Calu3 (cell line): ENCODE data around the gene HNRNPUL1. TPM values are rescaled to one million over a fixed set of nuclear protein-coding genes. Genes with fewer than 3 reads are reported as not detected.

Experiments used
- BruUV-seq: library from RNA; stranded (reverse); fragments of 400-500 nt; replicated peaks from 2 replicates; lab custom pipeline; 2021; lab: Mats Ljungman, UMichigan
- CTCF ChIA-PET: fragments of 300-600 bp; sonication (Branson Sonifier 250); formaldehyde crosslinking; loops from one replicate; lab custom pipeline; 2022; ENCODE audit warnings: antibody characterized with exemption; lab: Charles Lee
- DNase-seq: peaks from one replicate; pipeline ENCODE4 v3.0.0; 2022
- H3K27ac Mint-ChIP-seq: one replicate; pipeline ENCODE4 v1.8.0; 2022; ENCODE audit warnings: mixed read lengths; ENCODE audit not compliant: unreplicated experiment
- H3K27me3 Mint-ChIP-seq: one replicate; pipeline ENCODE4 v1.8.0; 2022; ENCODE audit warnings: mixed read lengths; ENCODE audit not compliant: unreplicated experiment
- H3K36me3 Mint-ChIP-seq: one replicate; pipeline ENCODE4 v1.8.0; 2022; ENCODE audit warnings: mild to moderate bottlenecking, moderate library complexity, mixed read lengths; ENCODE audit not compliant: insufficient read depth, unreplicated experiment
- H3K4me1 Mint-ChIP-seq: one replicate; pipeline ENCODE4 v1.8.0; 2022; ENCODE audit warnings: mild to moderate bottlenecking, low read depth, mixed read lengths; ENCODE audit not compliant: unreplicated experiment
- H3K4me3 Mint-ChIP-seq: one replicate; pipeline ENCODE4 v1.8.0; 2022; ENCODE audit warnings: mild to moderate bottlenecking, low read depth, moderate library complexity, mixed read lengths; ENCODE audit not compliant: unreplicated experiment
- H3K9me3 Mint-ChIP-seq: one replicate; pipeline ENCODE4 v1.8.0; 2022; ENCODE audit warnings: low read depth, mixed read lengths; ENCODE audit not compliant: unreplicated experiment
- intact Hi-C: fragments of 100-400 bp; cut with micrococcal nuclease; formaldehyde crosslinking; loops from one replicate; pipeline ENCODE4 v1.10.0; 2022; ENCODE audit not compliant: unreplicated experiment
- total RNA-seq: library from RNA; stranded (reverse); gene quantifications from 2 replicates; pipeline ENCODE4 v1.2.3, GENCODE V29; 2022
- TF ChIP-seq, protein P1 (sequence below): fragments of 200-600 bp; IDR thresholded peaks from one replicate; pipeline ENCODE4 v1.8.0; 2022; ENCODE audit warnings: antibody characterized with exemption; ENCODE audit not compliant: unreplicated experiment

Gene HNRNPUL1
- total RNA-seq, 1 experiment from 2014 or later, result 370 TPM

DNA sequence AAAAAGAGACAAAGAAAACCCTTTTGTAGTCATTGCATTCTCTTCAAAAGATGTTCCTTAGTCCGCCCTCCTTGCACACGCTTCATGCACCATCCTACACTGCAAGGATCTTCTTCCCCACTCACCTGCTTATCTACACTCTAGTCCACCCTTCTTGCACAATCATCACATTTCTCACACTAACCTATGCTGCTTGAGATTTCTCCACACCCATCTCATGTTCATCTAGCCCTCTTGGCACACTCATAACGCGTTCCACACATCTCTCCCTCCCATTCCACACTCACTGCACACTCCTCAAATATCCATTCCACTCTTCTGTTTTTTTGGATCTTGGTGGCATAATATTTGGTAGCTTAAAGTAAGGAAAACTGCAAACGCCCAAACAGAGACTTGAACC is 22.3 kb upstream of the HNRNPUL1 start:
- DNase-seq, result no peak
- CTCF ChIA-PET, result interaction anchor here (0.6 kb wide), 1 partner anchor 579 kb away, joined by 3 read pairs; no protein-coding TSS in a partner anchor
- Mint-ChIP-seq H3K4me3 (no peak overlapping the region), H3K4me1 (no peaks in the 10 kb centered on the region), H3K36me3 (peaks cover 36% of the 10 kb centered on the region), H3K27me3 (no peaks in the 10 kb centered on the region), H3K9me3 (no peaks in the 10 kb centered on the region), H3K27ac (no peak overlapping the region)
- TF ChIP-seq, protein P1, sequence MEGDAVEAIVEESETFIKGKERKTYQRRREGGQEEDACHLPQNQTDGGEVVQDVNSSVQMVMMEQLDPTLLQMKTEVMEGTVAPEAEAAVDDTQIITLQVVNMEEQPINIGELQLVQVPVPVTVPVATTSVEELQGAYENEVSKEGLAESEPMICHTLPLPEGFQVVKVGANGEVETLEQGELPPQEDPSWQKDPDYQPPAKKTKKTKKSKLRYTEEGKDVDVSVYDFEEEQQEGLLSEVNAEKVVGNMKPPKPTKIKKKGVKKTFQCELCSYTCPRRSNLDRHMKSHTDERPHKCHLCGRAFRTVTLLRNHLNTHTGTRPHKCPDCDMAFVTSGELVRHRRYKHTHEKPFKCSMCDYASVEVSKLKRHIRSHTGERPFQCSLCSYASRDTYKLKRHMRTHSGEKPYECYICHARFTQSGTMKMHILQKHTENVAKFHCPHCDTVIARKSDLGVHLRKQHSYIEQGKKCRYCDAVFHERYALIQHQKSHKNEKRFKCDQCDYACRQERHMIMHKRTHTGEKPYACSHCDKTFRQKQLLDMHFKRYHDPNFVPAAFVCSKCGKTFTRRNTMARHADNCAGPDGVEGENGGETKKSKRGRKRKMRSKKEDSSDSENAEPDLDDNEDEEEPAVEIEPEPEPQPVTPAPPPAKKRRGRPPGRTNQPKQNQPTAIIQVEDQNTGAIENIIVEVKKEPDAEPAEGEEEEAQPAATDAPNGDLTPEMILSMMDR, result no peak
- no TSS peak for BruUV-seq
- intact Hi-C loops, result no loop called here

DNA sequence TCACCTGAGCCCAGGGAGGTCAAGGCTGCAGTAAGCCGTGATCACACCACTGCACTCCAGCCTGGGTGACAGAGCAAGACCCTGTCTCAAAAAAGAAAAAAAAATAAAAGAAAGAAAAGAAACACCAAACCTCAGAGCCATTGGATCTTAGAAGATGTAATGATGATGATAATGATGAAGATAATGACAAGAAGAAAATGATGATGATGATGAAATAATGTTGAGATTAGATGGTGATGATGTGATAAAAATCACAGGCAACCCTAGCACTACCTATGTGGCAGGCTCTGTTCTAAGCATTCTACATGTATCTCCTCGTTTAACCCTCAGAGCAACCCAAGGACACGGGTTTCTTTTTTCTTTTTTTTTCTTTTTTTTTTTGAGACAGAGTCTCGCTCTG is 20.1 kb upstream of the HNRNPUL1 start:
- H3K4me1 Mint-ChIP-seq, result no peaks in the 10 kb centered on the region
- H3K27ac Mint-ChIP-seq, result no peak overlapping the region
- H3K36me3 Mint-ChIP-seq, result peaks cover 39% of the 10 kb centered on the region
- no TSS peak for BruUV-seq
- no peak overlapping the region for H3K4me3 Mint-ChIP-seq
- no peak for DNase-seq
- intact Hi-C loops, result no loop called here
- H3K9me3 Mint-ChIP-seq, result no peaks in the 10 kb centered on the region
- TF ChIP-seq, protein P1, result no peak
- CTCF ChIA-PET, result no interaction called here
- no peaks in the 10 kb centered on the region for H3K27me3 Mint-ChIP-seq

DNA sequence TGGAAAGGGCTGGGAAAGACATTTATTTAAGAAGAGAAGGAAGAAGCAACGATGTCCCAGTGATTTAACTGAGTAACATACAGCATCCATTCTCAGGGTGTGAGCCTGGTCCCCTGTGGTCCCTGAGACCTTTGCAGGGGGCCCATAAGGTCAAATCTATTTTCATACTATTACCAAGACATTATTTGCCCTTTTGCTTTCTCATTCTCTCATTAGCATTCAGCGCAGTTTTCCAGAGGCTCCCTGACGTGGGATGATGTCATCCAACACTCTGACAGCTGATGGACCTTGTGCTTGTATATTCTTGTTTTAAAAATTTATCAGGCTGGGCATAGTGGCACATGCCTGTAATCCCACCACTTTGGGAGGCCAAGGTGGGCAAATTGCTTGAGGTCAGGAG is 18.3 kb upstream of the HNRNPUL1 start:
- Mint-ChIP-seq H3K36me3 (peaks cover 43% of the 10 kb centered on the region), H3K4me1 (no peaks in the 10 kb centered on the region), H3K4me3 (no peak overlapping the region), H3K27me3 (no peaks in the 10 kb centered on the region), H3K9me3 (no peaks in the 10 kb centered on the region), H3K27ac (no peak overlapping the region)
- intact Hi-C loops, result no loop called here
- no TSS peak for BruUV-seq
- CTCF ChIA-PET, result interaction anchor here (0.5 to 0.6 kb wide), 2 partner anchors 10 to 233 kb away, joined by 4 to 11 read pairs; no protein-coding TSS in a partner anchor
- DNase-seq, result no peak
- TF ChIP-seq, protein P1, result no peak

- Mint-ChIP-seq H3K27me3 (no peaks in the 10 kb centered on the region), H3K4me3 (no peak overlapping the region), H3K4me1 (no peaks in the 10 kb centered on the region), H3K9me3 (no peaks in the 10 kb centered on the region), H3K27ac (no peak overlapping the region), H3K36me3 (peaks cover 63% of the 10 kb centered on the region)
- CTCF ChIA-PET, result interaction anchor here (0.6 kb wide), 2 partner anchors 21 to 495 kb away, joined by 3 to 6 read pairs; no protein-coding TSS in a partner anchor
- BruUV-seq, result no TSS peak
- TF ChIP-seq, protein P1, result no peak
- intact Hi-C loops, result no loop called here
- DNase-seq, result no peak
These were observed 15.3 kb upstream of the HNRNPUL1 start for GRCh38 chr19:41248895-41249294.
